Dedifferentiated amniotic fluid mesenchymal stem cell (primary cell): ENCODE results near the gene PCNX2.
"Not testable (repeated sequence)": the region's sequence is repeated elsewhere in the genome, so short reads cannot be mapped to it uniquely, and the experiment has no call there.

ENCODE experiments used
- DNase-seq: peaks from one replicate; pipeline ENCODE4 v3.0.0-alpha.2; 2016; ENCODE audit errors: extremely low spot score

The PCNX2 gene

DNA sequence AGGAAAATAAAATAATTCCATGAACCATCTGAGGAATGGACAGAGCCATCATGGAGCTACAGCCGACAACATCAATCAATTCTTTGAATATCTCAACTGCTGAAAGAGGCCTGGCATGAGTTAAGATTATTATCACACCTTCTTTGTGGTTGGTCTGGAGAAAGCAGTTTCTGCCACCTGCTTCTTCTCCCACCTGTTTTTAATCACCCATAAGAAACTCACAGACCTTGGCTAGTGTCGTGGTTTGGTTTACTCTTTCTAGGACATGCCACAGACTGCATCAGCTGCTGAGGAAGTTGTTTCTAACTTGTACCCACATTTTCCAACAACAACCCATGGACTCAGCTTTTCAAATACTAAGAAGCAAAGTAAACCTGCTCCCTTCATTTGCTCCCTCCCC is 279.6 kb downstream of the PCNX2 start:
- no peak for DNase-seq

DNA sequence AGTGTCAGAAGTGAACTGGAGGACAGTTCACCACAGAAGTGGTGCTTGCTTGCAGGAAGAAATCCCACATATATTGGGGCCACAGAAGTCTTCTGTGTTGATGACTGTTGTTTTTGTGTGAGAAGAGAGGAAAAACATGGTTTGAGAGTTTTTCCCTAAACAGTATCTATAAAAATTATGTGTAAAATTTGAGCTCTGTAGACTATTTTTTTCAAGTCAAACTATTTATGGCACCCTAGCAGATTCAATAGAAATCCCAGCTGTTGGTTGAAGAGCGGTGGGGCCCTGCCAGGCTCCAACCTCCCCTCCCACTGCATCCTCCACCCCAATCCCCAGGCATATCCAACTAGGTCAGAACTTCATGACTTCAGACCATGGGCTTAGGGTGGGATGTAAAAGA is 283.5 kb downstream of the PCNX2 start:
- no peak for DNase-seq

DNA sequence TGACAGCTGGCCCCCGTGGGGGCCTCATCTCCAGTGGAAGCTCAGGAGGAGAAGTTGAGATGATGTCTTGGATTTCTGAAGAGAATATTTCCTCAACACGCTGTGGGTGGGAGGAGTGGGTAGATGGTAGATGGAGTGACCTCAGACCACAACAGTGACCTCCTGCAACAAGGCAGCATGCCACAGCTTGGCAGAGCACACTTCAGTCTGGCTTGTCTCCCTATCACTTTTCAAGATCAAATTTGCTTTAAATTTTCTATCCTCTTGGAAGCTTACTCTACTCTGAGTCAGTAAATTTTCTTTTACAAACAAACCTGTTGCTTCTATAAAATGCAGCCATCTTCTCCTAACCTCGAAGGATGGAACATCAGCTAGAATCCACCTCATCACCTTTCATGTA is 285.4 kb downstream of the PCNX2 start:
- DNase-seq, result no peak

DNA sequence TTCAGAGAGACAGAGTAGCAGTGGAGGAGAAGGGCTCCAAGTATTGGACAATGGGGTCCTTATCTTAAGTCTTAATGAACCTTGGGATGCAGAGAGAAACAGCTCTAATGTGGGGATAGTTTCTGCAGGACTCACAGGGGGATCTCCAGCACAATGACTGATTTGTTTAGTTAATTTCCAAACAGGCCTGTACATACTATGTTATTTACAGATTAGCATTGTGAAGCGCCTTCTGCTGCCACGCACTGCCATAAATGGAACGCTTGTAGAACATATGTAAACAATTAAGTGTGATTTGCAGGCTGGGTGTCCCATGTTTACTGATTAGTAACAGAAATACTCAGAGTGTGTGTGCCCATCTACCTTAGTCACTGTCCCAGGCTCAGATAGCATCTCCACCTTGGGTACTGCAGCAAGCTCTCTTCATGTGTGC is 289.0 kb downstream of the PCNX2 start:
- no peak for DNase-seq

DNA sequence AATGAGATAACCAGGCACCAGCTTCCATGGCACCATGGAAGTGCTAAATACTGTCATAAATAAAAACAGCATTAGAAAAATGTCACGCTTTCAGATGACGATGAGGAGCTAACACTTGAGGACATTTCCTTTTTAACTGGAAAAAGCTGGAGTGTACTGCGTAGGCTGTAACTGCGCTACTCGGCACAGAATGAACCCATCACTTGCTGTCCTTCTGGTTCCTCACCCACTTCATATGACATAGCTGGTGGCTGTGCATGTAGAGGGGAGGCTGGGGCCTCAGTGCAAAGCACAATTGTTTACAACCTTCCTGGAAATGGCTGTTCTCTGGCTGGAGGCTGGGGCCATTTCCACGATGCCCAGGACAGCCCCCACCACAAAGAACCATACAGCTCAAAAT is 289.4 kb downstream of the PCNX2 start:
- DNase-seq, result no peak

DNA sequence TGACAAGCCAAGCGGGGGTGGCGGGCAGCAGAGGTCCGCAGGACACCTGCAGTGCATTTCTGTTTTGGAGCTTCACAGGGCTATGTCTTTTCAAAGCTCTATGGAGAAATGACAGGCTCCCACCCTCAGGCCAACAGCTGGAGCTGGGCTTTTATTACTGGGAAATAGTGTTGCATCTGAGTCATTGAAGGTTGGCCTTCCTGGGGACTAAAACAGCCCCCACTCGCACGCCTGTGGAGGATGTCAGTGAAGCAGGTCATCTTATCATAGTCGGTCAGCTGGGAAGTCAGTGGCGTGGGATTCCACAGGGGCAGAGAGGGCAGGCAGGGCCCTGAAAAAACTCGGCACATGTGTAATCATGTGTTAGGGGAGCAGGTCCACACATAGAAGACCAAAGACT is 289.8 kb downstream of the PCNX2 start:
- no peak for DNase-seq

DNA sequence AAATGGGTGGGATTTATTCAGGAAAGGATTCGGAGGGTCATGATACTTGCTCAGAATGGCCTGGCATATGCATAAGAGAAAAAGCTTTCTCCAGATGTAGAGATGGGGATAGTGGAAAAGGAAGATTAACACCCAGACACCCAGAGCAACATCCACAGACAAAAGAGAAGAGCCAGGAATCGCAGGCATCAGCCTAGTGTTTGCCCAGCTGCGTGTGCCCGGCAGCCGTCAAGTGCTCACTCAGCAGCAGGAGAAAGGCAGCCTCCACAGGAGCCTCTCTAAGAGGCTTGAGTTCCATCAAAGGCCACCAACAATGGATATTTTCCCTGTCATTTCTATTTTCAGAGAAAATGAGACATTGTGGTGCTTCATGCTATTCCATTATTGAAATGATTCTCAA is 290.4 kb downstream of the PCNX2 start:
- DNase-seq, result no peak

DNA sequence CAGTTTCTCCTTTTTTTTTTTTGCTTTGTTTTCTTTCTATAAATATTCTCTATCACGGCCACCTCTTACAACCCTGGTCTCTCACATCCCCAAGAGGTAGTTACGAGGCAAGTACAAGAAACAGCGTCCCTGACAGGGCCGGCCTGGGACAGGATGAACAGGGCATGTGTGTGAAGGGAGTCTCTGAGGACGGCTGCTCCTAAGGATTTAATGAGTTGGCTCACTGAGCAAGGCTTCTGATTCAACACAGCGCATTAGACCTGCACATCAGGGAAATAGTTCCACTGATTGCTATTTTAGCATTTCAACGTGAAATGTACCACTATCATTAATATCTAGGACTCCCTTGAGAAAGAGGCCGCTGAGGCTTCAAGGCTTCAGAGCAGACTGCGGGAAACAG is 291.1 kb downstream of the PCNX2 start:
- DNase-seq, result no peak

DNA sequence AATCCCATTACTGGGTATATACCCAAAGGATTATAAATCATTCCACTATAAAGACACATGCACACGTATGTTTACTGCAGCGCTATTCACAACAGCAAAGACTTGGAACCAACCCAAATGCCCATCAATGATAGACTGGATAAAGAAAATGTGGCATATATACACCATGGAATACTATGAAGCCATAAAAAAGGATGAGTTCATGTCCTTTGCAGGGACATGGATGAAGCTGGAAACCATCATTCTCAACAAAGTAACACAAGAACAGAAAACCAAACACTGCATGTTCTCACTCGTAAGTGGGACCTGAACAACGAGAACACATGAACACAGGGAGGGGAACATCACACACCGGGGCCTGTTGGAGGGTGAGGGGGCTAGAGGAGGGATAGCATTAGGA is 291.9 kb downstream of the PCNX2 start:
- DNase-seq, result not testable (repeated sequence)

DNA sequence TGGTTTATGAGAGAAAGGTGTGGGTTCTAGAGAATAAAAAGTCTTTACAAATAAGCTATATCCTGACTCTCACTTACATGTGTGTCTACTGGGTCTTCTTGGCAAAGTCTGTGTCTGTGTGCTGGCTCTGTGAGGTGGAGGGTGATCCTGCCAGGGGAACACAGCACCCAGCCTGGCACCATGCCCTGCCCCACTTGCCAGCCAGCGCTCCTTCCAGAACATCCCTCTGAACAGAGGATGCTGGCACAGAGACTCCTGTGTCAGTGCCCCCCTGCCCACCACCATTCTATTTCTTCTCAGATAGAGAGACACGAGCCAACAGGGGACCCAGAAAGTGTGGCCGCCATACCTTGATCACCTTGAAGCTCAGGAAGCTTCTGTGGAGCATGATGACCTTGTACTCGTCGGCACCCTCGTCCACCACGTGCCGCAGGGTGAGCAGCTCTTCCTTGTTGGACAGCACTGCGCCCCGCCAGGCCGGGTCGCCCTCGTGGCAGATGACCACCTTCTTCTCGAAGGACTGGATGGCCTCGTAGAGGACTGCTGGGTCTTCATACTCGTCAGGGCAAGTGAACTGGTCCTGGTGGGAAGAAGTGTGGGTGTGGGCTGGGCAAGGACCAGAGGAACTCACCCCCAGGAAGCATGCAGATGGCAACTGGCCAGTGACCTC is 295.4 kb downstream of the PCNX2 start:
- no peak for DNase-seq

DNA sequence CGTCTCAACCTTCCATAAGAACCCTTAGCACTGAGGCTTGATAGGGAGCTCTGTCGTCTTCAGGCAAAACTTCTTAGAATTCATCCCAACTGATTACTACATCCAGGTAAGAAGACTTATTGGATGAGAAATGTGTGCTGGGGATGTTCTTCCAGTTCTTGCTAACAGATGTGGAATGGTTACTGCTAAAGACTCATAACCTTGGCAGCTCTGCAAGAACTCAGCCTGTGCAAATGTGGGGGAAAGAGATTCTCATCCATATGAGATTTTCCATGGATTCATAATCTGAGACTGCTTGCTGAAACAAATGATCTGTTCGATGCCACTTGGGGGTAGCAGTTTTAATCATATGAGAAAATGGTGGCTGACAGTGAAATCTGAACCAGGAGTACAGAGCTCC is 296.9 kb downstream of the PCNX2 start:
- no peak for DNase-seq

DNA sequence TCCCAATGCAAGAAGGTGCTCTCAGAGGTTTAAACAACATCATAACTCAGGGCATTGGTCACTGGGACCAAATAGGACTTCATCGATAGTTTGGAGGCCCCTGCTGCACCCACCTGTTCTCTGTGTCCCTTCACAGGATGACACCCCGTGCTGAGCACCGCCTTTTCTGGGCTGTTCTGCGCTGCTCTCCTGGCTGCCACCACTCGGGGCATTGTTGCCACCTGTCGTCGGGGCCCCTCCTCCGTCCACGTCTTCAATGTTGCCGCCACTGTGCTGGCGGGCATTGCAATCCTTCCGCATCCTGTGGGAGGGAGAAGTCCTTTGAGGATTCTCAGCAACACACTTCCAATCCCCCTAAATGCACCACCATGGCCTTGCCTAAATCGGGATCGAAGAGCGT is 297.4 kb downstream of the PCNX2 start:
- no peak for DNase-seq

DNA sequence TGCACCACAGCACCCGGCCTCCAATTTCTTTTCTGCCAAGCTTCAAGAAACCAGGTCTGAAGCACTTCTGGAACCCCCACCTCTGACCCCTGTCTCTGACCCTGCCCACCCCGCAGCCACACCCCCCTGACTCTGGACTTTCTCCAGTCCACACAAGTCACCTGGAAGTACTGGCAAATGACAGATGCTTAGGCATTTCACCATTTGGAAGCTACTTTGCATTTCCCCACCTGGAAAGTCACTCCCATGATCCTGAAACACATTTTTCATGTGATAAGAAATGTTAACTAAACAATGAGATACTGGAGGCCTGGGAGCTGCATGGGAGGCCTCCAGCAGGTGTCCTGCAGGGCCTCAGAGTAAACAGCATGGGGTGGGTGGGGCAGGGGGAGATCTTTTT is 299.4 kb downstream of the PCNX2 start:
- DNase-seq, result no peak

DNA sequence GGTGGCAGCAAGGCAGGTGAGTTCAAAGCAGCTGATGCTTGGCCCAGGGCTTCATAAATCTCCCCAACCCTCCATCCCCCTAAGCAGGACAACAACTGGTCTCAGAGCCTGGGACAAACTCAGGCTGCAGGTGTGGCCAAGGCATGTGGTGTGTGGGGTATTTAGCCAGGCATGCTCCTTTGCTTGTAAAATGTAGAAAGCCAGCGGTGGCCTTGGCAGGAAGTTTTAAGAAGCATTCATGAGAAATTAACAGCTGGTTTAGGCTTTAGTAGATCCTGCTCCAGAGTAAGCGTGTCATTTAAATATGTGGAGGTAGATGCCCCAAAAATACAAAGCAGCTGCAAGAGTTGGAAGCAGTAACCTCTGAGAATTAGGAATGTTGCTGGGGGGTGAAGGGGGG is 300.3 kb downstream of the PCNX2 start:
- no peak for DNase-seq

DNA sequence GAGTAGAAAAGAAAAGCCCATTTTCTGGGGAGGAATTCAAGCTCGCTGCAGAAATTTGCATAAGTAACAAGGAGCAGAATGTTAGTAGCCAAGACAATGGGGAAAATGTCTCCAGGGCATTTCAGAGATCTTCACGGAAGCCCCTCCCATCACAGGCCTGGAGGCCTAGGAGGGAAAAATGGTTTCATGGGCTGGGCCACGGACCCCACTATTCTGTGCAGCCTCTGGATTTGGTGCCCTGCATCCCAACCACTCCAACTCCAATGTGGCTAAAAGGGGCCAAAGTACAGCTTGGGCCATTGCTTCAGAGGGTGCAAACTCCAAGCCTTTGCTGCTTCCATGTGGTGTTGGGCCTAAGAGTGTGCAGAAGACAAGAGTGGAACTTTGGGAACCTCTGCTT is 302.0 kb downstream of the PCNX2 start:
- DNase-seq, result no peak

DNA sequence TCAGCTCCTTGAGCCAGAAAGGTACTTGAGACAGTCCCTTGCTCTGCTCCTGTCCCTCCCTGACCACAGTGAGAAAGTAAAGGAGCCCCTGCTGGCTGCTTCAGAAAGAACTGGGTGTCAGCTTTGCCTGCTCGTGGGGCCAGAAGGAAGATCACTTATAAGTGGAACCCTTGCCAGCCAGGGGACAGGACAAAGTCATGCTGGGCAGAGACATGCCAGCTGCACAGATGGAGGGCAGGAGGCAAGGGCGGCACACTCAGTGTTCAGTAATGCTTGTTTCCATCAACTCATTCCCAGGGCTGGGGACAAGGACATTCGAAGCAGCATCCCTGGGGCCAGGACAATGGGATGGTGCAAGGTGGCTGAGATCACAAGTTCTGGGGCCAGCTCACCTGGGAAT is 303.3 kb downstream of the PCNX2 start:
- DNase-seq, result no peak

DNA sequence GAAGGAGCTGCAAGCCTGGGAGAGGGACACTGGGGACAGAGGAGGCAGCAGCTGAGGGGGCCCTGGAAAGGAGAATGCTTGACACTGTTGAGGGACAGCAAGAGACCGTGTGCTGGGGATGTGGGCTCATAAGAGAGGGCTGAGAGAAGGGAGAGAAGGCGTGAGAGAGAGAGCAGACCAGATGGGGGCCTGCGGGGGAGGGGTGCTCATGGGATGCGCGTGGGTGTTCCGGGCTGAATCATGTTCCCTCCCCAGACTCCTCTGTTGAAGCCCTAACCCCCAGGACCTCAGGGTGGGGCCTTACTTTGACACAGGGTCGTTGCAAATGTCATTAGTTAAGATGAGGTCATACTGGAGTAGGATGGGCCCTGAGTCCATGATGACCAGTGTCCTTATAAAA is 304.3 kb downstream of the PCNX2 start:
- no peak for DNase-seq

DNA sequence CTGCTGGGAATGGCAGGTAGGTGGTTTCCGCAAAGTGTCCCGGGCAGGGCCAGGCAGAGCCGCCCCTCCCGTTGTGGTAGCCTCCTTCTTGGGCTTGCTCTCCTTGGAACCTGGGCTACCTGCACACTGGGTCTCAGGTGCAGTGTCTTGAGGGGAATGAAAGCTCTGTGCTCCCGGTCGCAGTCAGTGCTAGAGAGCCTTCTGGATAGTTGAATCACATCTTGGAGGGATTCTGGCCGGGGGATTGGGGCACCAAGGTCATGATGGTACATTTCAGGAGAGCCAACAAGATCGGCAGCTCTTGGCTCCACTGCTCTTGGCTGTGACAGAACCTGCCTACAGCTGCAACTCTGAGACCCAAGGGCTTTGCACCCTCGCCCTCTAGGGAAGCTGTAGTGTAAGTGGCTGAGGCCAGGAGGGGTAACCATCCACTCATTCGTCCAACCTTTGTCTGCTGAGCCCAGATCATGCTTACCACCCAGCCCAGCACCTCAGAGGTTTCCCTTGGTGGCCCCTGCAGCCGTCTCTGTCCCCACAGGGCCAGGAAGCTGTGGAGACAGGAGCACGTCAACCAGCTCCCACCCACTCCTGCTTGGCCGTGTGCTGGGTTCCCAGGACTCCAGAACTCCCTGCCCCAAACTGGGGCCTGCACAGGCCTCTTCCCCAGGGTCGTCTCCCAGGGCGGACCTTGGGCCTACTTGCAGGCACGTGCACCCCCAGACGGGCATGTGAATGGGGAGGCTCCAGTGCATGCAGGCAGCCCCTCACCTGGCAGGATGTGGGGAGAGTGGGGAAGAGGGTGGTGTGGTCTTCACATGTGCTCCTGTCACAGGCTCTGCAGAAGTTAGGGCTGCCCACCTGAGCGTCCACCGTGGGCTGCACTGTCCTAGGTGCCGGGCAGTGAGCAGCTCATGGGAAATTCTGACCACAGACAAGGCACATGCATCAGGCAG is 305.1 kb downstream of the PCNX2 start:
- DNase-seq, result no peak

DNA sequence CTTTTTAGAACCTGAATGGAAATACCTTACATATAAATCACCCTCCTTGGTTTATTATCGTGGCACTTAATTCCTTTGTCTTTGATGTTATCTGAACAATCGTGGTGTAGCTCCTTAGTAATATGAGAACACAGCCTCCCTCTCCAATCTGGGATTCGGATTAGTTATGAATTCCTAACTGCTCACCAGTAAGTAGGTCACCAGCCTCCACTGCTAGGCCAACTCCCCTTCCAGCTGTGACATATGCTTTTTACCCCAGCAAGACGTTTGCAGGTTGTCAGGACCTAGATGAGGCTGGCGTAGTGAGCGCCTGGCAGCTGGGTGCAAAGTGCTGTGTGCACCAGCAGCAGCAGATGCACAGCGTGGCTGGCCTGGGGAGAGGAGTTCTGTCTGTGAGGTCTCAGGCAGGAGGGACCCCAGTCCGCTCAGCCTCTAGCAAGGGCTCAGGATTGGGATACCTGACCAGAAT is 306.9 kb downstream of the PCNX2 start:
- no peak for DNase-seq

DNA sequence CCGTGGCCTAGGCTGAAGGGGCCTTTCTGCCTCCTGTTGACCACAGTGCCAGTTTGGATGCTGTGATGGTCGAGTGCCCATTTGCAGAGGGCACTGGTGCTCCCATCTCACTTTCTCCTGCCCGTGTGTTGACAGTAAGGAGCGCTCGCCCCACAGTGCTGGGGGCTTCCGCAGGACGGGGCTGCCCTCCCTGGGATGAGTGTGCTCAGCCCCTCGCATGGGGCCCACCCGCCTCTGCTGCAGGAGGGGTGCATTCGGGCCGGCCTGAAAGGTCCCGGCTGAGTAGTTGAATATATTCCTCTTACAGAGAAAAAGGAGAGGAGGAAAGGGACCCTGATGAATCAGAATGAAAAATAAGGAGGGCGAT is 307.8 kb downstream of the PCNX2 start:
- no peak for DNase-seq

DNA sequence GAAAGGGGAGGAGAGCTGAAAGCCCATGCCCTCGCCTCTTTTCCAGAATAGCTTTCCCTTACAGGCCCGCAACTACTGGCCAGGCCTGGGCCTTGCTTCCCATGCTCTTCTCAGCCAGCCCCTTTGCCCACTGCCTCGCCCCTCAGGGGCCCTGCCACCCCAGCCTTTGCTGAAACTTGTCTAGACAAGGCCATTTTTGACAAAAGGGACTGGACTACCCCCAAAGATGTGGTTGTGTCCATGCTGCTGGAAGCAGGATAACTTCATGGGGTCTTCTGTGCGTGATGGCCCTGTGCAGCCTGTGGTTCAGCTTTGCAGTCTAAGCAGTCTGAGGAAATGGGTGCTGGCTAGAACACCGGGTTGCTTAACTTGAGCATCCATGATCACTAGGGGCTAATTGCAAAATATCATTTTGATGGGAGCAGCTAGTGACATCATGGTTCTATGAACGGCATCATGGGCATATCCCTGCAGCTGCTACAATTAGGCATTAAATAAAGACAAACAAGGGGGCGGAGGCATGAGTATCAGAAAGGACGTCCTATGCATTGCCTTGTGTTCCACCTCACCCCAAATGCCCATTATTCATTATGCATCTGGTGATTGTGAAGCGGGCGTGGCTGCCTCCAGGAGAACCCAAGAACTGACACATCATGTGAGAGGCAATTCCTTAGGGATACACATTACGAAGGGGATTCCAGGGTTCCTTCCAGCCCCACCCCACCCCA is 308.3 kb downstream of the PCNX2 start:
- DNase-seq, result no peak

DNA sequence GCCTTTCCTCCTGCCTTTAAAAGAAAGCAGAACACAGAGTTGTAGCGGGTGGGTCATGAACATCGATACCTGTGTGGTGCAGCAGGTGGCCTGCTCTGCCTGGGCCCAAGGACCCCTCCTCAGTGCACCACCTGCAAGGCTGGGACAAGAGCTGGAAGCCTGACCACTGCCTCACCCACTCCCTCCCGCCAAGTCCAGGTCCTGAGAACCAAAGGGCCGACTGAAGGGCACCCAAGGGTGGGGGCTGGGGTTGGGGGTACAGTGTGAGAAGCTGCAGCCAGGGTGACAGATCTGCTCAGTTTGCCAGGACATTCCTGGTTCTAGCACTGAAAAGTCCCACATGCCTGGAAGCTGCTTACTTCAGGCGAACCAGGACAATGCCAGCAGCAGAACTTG is 309.0 kb downstream of the PCNX2 start:
- DNase-seq, result no peak
